ENCODE measurements around the gene HLA-DPB1.
"Not testable (repeated sequence)": the region's sequence is repeated elsewhere in the genome, so short reads cannot be mapped to it uniquely, and the experiment has no call there.

HLA-DPB1 gene

DNA sequence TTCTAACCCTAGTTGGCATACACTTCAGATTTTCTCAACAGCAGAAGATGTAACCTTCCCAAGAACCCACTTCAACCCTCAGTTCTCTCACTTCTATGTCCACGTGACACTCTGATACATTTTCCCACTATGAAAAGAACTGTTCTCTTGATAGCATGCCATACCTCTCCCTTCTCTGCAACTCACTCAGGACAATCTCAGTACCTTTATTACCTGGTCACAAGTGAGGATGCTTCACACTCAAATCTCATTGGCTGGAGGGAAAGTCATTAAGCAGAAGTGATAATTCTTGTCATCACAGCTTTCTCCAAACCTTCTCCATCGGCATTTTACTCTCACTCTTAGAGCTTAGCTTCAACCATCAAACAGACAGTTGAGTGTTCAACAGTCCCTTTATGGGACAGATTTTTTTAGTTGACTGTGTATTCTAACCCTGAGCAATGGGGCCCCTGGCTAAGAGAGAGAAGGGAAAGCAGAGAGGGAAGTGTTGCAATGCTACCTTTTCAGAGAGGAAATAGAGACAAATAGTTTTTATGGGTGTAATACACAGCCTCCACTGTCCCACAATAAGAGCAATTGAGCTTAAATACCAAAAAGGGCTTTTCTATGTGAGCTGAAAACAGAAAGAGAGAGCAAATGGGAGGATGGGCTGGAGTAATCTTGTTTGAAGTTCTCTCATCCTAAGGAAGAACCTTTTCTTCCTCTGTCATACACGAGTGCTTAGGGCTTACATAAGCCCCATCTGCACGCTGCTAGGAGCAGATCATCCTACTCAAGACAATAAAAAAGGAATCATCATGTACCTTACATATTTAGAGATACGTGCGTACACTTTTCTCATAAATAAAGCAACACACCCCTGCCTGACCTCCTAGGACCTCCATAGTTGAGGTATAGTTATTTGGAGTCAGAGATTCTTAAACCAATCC lies 18.3 kb upstream of the HLA-DPB1 start:
- no peak overlapping the region for H3K9ac ChIP-seq (ENCODE audit: low read length)
- H3K4me2 ChIP-seq (ENCODE audit: low read length), result peak overlapping the region; percentile 14; the same call in 1 of the 2 replicates

GRCh38 chr6:33061987-33062386 lies 13.8 kb upstream of the HLA-DPB1 start:
- H3K4me2 ChIP-seq (ENCODE audit: low read length), result no peak overlapping the region
- H2AFZ ChIP-seq (ENCODE audit: low read depth, low read length), result no peak overlapping the region
- no peak overlapping the region for H3K9ac ChIP-seq (ENCODE audit: low read length)

More for the DNA sequence above, 18.3 kb upstream of the HLA-DPB1 start:
- Histone ChIP-seq H3K36me3 (replicated peaks; ENCODE audit: low read depth, low read length) (no peaks in the 10 kb centered on the region), H3K79me2 (ENCODE audit: low read length) (no peaks in the 10 kb centered on the region), H3K4me1 (ENCODE audit: low read length) (peaks cover 24% of the 10 kb centered on the region), H3K9me3 (ENCODE audit: insufficient read depth, low read length) (no peaks in the 10 kb centered on the region), H2AFZ (ENCODE audit: low read depth, low read length) (no peak overlapping the region), H3K4me3 (ENCODE audit: low read length) (no peak overlapping the region), H3K27me3 (ENCODE audit: low read depth, low read length) (no peaks in the 10 kb centered on the region), H4K20me1 (ENCODE audit: insufficient read depth, low read length) (no peaks in the 10 kb centered on the region), H3K27ac (ENCODE audit: low read length) (no peak overlapping the region; the same call in 1 of the 2 replicates)
- TF ChIP-seq, protein P1, sequence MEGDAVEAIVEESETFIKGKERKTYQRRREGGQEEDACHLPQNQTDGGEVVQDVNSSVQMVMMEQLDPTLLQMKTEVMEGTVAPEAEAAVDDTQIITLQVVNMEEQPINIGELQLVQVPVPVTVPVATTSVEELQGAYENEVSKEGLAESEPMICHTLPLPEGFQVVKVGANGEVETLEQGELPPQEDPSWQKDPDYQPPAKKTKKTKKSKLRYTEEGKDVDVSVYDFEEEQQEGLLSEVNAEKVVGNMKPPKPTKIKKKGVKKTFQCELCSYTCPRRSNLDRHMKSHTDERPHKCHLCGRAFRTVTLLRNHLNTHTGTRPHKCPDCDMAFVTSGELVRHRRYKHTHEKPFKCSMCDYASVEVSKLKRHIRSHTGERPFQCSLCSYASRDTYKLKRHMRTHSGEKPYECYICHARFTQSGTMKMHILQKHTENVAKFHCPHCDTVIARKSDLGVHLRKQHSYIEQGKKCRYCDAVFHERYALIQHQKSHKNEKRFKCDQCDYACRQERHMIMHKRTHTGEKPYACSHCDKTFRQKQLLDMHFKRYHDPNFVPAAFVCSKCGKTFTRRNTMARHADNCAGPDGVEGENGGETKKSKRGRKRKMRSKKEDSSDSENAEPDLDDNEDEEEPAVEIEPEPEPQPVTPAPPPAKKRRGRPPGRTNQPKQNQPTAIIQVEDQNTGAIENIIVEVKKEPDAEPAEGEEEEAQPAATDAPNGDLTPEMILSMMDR (IDR thresholded peaks at IDR 0.05; ENCODE audit: low read depth, low read length), result no peak
- TF ChIP-seq EZH2phosphoT487 (IDR thresholded peaks at IDR 0.05; ENCODE audit: low read depth), result no peak

GRCh38 chr6:33063435-33063834 lies 12.4 kb upstream of the HLA-DPB1 start:
- not testable (repeated sequence) for H3K27me3 ChIP-seq (ENCODE audit: low read depth, low read length); H3K79me2 ChIP-seq (ENCODE audit: low read length); H3K9me3 ChIP-seq (ENCODE audit: insufficient read depth, low read length); H3K4me3 ChIP-seq (ENCODE audit: low read length); H2AFZ ChIP-seq (ENCODE audit: low read depth, low read length); H3K4me2 ChIP-seq (ENCODE audit: low read length); H3K4me1 ChIP-seq (ENCODE audit: low read length); H3K9ac ChIP-seq (ENCODE audit: low read length); H4K20me1 ChIP-seq (ENCODE audit: insufficient read depth, low read length); H3K27ac ChIP-seq (ENCODE audit: low read length)
- peaks cover 38% of the 10 kb centered on the region for H3K36me3 ChIP-seq (replicated peaks; ENCODE audit: low read depth, low read length)

More at GRCh38 chr6:33061987-33062386, 13.8 kb upstream of the HLA-DPB1 start:
- Histone ChIP-seq H3K9me3 (ENCODE audit: insufficient read depth, low read length) (no peaks in the 10 kb centered on the region), H3K27me3 (ENCODE audit: low read depth, low read length) (no peaks in the 10 kb centered on the region), H3K27ac (ENCODE audit: low read length) (peak overlapping the region; percentile 44), H3K4me1 (ENCODE audit: low read length) (peaks cover 24% of the 10 kb centered on the region), H3K36me3 (replicated peaks; ENCODE audit: low read depth, low read length) (peaks cover 24% of the 10 kb centered on the region), H4K20me1 (ENCODE audit: insufficient read depth, low read length) (no peaks in the 10 kb centered on the region), H3K79me2 (ENCODE audit: low read length) (no peaks in the 10 kb centered on the region), H3K4me3 (ENCODE audit: low read length) (no peak overlapping the region)
- no peak for TF ChIP-seq EZH2phosphoT487 (IDR thresholded peaks at IDR 0.05; ENCODE audit: low read depth)
- TF ChIP-seq, protein P1 (IDR thresholded peaks at IDR 0.05; ENCODE audit: low read depth, low read length), result no peak

- Histone ChIP-seq H2AFZ (ENCODE audit: low read depth, low read length) (no peak overlapping the region), H3K79me2 (ENCODE audit: low read length) (peaks cover 10% of the 10 kb centered on the region; the same call in 1 of the 2 replicates), H3K4me3 (ENCODE audit: low read length) (no peak overlapping the region), H3K9me3 (ENCODE audit: insufficient read depth, low read length) (no peaks in the 10 kb centered on the region; the same call in 1 of the 2 replicates), H3K9ac (ENCODE audit: low read length) (no peak overlapping the region), H3K4me1 (ENCODE audit: low read length) (peaks cover 8% of the 10 kb centered on the region; the same call in 1 of the 2 replicates), H3K27me3 (ENCODE audit: low read depth, low read length) (no peaks in the 10 kb centered on the region), H3K27ac (ENCODE audit: low read length) (no peak overlapping the region), H3K36me3 (replicated peaks; ENCODE audit: low read depth, low read length) (peaks cover 51% of the 10 kb centered on the region), H3K4me2 (ENCODE audit: low read length) (no peak overlapping the region), H4K20me1 (ENCODE audit: insufficient read depth, low read length) (no peaks in the 10 kb centered on the region)
- TF ChIP-seq, protein P1 (IDR thresholded peaks at IDR 0.05; ENCODE audit: low read depth, low read length), result no peak
- no peak for TF ChIP-seq EZH2phosphoT487 (IDR thresholded peaks at IDR 0.05; ENCODE audit: low read depth)
Measured at GRCh38 chr6:33064723-33065122, 11.1 kb upstream of the HLA-DPB1 start.

Measured in OCI-LY3 (cell line).